DOHH2 (cell line): ENCODE results near the gene MED12L.

Experiments
- EZH2phosphoT487 ChIP-seq: fragments of 200-600 bp; sonication (generic); IDR thresholded peaks from 2 replicates; pipeline ENCODE4 v1.6.1; 2017; ENCODE audit warnings: borderline replicate concordance, mild to moderate bottlenecking, antibody characterized with exemption, low read length, moderate library complexity, mixed read lengths
- TF ChIP-seq, protein P1 (sequence below): fragments of 200-600 bp; sonication (generic); IDR thresholded peaks from one replicate; pipeline ENCODE4 v1.5.1; 2014; ENCODE audit warnings: antibody characterized with exemption, mild to moderate bottlenecking, low read depth, low read length; ENCODE audit not compliant: poor library complexity, severe bottlenecking

DNA sequence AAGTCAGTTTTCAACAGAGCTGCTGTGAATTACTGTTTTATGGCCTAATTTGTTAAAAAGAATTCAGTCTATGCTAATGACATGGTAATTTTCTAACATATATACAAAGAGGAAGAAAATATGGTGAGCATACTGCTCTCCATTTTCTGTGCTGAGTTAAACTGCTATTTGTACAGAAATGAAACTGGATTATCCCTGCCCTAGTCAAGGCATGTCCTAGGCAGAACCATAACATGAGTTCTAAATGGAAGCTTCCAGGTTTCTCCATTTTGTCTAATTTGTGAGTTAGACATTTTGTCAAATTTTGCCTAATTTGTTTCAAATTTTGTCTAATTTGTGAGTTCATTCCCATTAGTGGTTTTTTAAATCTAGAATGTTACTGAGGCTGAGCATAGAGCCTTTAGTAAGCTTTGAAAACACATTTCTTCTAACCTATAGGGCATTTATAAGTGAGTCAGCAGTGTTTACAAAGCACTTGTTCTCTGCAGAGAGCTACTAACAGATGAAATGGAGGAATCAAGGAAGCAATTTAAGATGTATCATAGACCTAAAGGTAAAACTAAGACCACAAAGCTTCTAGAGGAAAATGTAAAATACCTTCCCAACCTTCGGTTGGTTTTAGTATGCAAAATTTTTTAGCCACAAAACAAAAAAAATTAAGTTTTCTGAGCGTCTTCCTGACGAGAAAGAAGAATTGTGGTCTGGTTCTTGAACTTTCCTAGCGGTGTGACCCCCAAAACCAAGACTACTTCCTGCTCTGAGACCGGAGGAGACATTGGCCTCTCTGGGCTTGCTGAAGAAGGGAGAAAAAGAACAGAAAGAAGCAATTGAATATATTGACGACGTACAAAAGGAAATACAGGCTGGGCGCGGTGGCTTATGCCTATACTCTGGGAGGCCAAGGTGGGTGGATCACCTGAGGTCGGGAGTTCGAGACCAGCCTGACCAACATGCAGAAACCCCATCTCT, 183.1 kb downstream of the MED12L start:
- TF ChIP-seq, protein P1, sequence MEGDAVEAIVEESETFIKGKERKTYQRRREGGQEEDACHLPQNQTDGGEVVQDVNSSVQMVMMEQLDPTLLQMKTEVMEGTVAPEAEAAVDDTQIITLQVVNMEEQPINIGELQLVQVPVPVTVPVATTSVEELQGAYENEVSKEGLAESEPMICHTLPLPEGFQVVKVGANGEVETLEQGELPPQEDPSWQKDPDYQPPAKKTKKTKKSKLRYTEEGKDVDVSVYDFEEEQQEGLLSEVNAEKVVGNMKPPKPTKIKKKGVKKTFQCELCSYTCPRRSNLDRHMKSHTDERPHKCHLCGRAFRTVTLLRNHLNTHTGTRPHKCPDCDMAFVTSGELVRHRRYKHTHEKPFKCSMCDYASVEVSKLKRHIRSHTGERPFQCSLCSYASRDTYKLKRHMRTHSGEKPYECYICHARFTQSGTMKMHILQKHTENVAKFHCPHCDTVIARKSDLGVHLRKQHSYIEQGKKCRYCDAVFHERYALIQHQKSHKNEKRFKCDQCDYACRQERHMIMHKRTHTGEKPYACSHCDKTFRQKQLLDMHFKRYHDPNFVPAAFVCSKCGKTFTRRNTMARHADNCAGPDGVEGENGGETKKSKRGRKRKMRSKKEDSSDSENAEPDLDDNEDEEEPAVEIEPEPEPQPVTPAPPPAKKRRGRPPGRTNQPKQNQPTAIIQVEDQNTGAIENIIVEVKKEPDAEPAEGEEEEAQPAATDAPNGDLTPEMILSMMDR = no peak
- no peak for TF ChIP-seq EZH2phosphoT487
